GM10847 (cell line): ENCODE results near the gene SLC35A3.

Experiments
- POLR2A ChIP-seq: IDR thresholded peaks from 2 replicates; pipeline ENCODE4 v1.6.1; 2011; ENCODE audit not compliant: insufficient read length; ENCODE audit errors: extremely low read depth

SLC35A3 gene

GRCh38 chr1:100045206-100045605 lies 75.4 kb downstream of the SLC35A3 start:
- no peak for TF ChIP-seq POLR2A

GRCh38 chr1:100050139-100050538 lies 80.3 kb downstream of the SLC35A3 start:
- TF ChIP-seq POLR2A = no peak

- TF ChIP-seq POLR2A = no peak
Observed at GRCh38 chr1:100051401-100051800, 81.6 kb downstream of the SLC35A3 start.

GRCh38 chr1:100051893-100052292 lies 82.1 kb downstream of the SLC35A3 start:
- no peak for TF ChIP-seq POLR2A

- no peak for TF ChIP-seq POLR2A
Observed at GRCh38 chr1:100053119-100053518, 83.3 kb downstream of the SLC35A3 start.

GRCh38 chr1:100053727-100054126 lies 83.9 kb downstream of the SLC35A3 start:
- TF ChIP-seq POLR2A = no peak

GRCh38 chr1:100061681-100062080 lies 91.9 kb downstream of the SLC35A3 start:
- no peak for TF ChIP-seq POLR2A

- TF ChIP-seq POLR2A = no peak
Observed at GRCh38 chr1:100065183-100065968, 95.6 kb downstream of the SLC35A3 start.

GRCh38 chr1:100065969-100066227 lies 96.1 kb downstream of the SLC35A3 start:
- TF ChIP-seq POLR2A = no peak

- no peak for TF ChIP-seq POLR2A
Observed at GRCh38 chr1:100070201-100070939, 100.6 kb downstream of the SLC35A3 start.

- no peak for TF ChIP-seq POLR2A
Observed at GRCh38 chr1:100073531-100073930, 103.7 kb downstream of the SLC35A3 start.

- no peak for TF ChIP-seq POLR2A
Observed at GRCh38 chr1:100074604-100075395, 105.0 kb downstream of the SLC35A3 start.

GRCh38 chr1:100075773-100076172 lies 106.0 kb downstream of the SLC35A3 start:
- TF ChIP-seq POLR2A = no peak

GRCh38 chr1:100076319-100076718 lies 106.5 kb downstream of the SLC35A3 start:
- TF ChIP-seq POLR2A = no peak

- no peak for TF ChIP-seq POLR2A
Observed at GRCh38 chr1:100076744-100077143, 106.9 kb downstream of the SLC35A3 start.

- no peak for TF ChIP-seq POLR2A
Observed at GRCh38 chr1:100077531-100077930, 107.7 kb downstream of the SLC35A3 start.
